ENCODE results near the gene PTGIR.

- no peak for TF ChIP-seq EZH2 (IDR thresholded peaks at IDR 0.05; ENCODE audit: borderline replicate concordance, low read depth, low read length, poor library complexity, severe bottlenecking)
- TF ChIP-seq CTCF (conservative IDR thresholded peaks at IDR 0.05; ENCODE audit: low read depth, low read length) = no peak
Observed at GRCh38 chr19:46650445-46650844, 25.6 kb upstream of the PTGIR start.

Measured in A673 (cell line).